DOHH2 (cell line): ENCODE measurements around the gene RRP1.

Experiments used
- H3F3A ChIP-seq: fragments of 200-600 bp; sonication (generic), shearing (Covaris generic); 2 replicates; pipeline ENCODE4 v1.6.0; 2016; ENCODE audit warnings: antibody characterized with exemption, mild to moderate bottlenecking; ENCODE audit not compliant: control insufficient read depth, insufficient read depth
- H3K27ac ChIP-seq: fragments of 200-600 bp; sonication (generic); 2 replicates; pipeline ENCODE4 v1.5.1; 2014; ENCODE audit warnings: low read depth, mild to moderate bottlenecking, low read length, moderate library complexity
- H3K27me3 ChIP-seq: fragments of 200-600 bp; sonication (generic); 2 replicates; pipeline ENCODE4 v1.6.1; 2014; ENCODE audit warnings: mild to moderate bottlenecking, low read length, mixed read lengths; ENCODE audit not compliant: control insufficient read depth
- H3K36me3 ChIP-seq: fragments of 200-600 bp; sonication (generic); 2 replicates; pipeline ENCODE4 v1.6.1; 2014; ENCODE audit warnings: mild to moderate bottlenecking, low read length, moderate library complexity, mixed read lengths; ENCODE audit not compliant: control insufficient read depth
- H3K4me1 ChIP-seq: fragments of 200-600 bp; sonication (generic); 2 replicates; pipeline ENCODE4 v1.6.1; 2014; ENCODE audit warnings: mild to moderate bottlenecking, low read length, mixed read lengths; ENCODE audit not compliant: control insufficient read depth
- H3K4me2 ChIP-seq: fragments of 200-600 bp; sonication (generic); 2 replicates; pipeline ENCODE4 v1.6.0; 2014; ENCODE audit warnings: mild to moderate bottlenecking, low read length, moderate library complexity
- H3K4me3 ChIP-seq: fragments of 200-600 bp; sonication (generic); 2 replicates; pipeline ENCODE4 v1.5.1; 2014; ENCODE audit warnings: mild to moderate bottlenecking, low read length, mixed read lengths
- H3K79me2 ChIP-seq: fragments of 200-600 bp; sonication (generic); 2 replicates; pipeline ENCODE4 v1.6.1; 2014; ENCODE audit warnings: mild to moderate bottlenecking, low read length, mixed read lengths; ENCODE audit not compliant: control insufficient read depth
- H3K9me2 ChIP-seq: fragments of 200-600 bp; sonication (generic); replicated peaks from 2 replicates; pipeline ENCODE4 v1.6.1; 2014; ENCODE audit warnings: mild to moderate bottlenecking, low read length, mixed read lengths; ENCODE audit not compliant: control insufficient read depth
- H3K9me3 ChIP-seq: fragments of 200-600 bp; sonication (generic); 2 replicates; pipeline ENCODE4 v1.6.1; 2014; ENCODE audit warnings: antibody characterized with exemption, low read length, mixed read lengths; ENCODE audit not compliant: control insufficient read depth, insufficient read depth
- H4K20me1 ChIP-seq: fragments of 200-600 bp; sonication (generic); 2 replicates; pipeline ENCODE4 v1.6.0; 2014; ENCODE audit warnings: low read depth, mild to moderate bottlenecking, antibody characterized with exemption, low read length, moderate library complexity; ENCODE audit not compliant: control insufficient read depth, insufficient read depth
- EZH2phosphoT487 ChIP-seq: fragments of 200-600 bp; sonication (generic); IDR thresholded peaks from 2 replicates; pipeline ENCODE4 v1.6.1; 2017; ENCODE audit warnings: borderline replicate concordance, mild to moderate bottlenecking, antibody characterized with exemption, low read length, moderate library complexity, mixed read lengths
- TF ChIP-seq, protein P1 (sequence below): fragments of 200-600 bp; sonication (generic); IDR thresholded peaks from one replicate; pipeline ENCODE4 v1.5.1; 2014; ENCODE audit warnings: antibody characterized with exemption, mild to moderate bottlenecking, low read depth, low read length; ENCODE audit not compliant: poor library complexity, severe bottlenecking

Gene RRP1

DNA sequence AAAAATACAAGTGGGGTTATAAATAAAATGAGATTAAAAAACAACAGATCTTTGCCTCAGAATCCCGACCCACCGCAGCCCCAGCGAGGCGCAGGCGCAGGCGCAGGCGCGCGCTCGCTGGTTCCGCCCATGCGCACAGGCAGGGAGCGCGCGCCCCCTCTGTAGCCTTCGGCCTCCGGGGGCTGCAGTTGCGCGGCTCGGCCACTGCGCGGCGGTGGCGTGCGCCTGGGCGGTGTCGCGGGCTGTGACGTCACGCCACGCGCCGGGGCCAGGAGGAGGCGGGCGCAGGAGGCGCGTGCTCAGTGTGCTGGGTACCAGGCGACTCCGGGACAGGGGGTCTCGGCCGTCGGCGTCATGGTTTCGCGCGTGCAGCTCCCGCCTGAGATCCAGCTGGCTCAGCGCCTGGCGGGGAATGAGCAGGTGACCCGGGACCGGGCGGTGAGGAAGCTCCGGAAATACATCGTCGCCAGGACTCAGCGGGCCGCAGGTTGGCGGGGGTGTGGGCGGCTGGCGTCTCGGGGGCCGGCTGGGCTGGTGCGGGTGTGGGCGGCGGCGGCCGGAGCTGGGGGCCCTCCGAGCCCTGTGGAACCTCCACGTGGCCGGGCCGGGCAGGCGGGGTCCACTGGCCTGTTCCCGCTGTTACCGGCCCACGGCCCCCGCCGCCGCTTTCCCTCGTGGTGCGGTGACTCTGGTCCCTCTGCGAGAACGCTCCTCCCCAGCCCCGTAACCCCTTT lies at the start of gene RRP1:
RRP1 (plus strand) TSS at position 302 of the 734 bp plus-strand sequence; CDS start at position 355, 53 bp downstream.
- peaks cover 23% of the 10 kb centered on the region for H3K4me1 ChIP-seq
- peaks cover 4% of the 10 kb centered on the region; the same call in 1 of the 2 replicates for H4K20me1 ChIP-seq
- H3K4me3 ChIP-seq = peak within 1 kb of the TSS; percentile 100
- no peaks in the 10 kb centered on the region for H3F3A ChIP-seq
- peak within 1 kb of the TSS; percentile 67 for H3K27ac ChIP-seq
- H3K79me2 ChIP-seq = peaks cover 51% of the 10 kb centered on the region
- no peak for TF ChIP-seq EZH2phosphoT487
- TF ChIP-seq, protein P1, sequence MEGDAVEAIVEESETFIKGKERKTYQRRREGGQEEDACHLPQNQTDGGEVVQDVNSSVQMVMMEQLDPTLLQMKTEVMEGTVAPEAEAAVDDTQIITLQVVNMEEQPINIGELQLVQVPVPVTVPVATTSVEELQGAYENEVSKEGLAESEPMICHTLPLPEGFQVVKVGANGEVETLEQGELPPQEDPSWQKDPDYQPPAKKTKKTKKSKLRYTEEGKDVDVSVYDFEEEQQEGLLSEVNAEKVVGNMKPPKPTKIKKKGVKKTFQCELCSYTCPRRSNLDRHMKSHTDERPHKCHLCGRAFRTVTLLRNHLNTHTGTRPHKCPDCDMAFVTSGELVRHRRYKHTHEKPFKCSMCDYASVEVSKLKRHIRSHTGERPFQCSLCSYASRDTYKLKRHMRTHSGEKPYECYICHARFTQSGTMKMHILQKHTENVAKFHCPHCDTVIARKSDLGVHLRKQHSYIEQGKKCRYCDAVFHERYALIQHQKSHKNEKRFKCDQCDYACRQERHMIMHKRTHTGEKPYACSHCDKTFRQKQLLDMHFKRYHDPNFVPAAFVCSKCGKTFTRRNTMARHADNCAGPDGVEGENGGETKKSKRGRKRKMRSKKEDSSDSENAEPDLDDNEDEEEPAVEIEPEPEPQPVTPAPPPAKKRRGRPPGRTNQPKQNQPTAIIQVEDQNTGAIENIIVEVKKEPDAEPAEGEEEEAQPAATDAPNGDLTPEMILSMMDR = peak; percentile 81
- no peaks in the 10 kb centered on the region for H3K9me3 ChIP-seq
- peaks cover 51% of the 10 kb centered on the region for H3K36me3 ChIP-seq
- H3K27me3 ChIP-seq = no peaks in the 10 kb centered on the region
- peak within 1 kb of the TSS; percentile 99 for H3K4me2 ChIP-seq
- H3K9me2 ChIP-seq = no peaks in the 10 kb centered on the region

DNA sequence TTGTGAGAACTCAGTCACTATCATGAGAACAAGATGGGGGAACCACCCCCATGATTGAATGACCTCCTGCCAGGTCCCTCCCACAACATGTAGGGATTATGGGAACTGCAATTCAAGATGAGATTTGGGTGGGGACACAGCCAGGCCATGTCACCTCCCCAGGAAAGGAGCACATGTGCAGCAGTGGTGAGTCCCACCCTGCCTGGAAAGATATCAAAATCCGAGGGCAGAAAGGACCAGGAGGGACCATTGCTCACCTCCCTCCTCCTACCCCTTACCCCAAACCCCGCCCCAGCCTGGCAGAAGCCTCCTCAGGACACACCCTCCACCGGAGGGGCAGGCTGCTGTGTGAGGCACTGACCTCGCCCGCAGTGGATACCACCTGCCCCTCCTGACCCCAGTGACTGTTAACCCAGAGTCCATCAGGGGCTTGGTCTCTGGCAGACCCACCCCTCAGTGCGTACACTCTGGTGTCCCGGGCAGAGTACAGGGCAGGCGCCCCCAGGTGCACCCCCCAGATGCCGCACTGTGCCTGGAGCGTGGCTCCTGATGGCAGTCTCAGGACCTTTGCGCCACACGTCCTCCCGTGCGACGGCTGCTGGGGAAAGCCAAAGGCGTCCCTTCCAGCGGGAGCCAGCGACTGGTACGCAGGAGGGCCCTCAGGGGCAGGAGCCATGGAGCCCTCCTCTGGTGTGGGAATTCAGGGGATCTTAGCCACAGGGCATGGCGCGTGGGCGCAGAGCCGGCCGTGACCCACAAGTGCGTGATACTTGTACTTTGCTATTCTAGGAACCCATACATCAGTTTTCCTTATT lies 49.5 kb upstream of the RRP1 start:
- H4K20me1 ChIP-seq = no peaks in the 10 kb centered on the region

DNA sequence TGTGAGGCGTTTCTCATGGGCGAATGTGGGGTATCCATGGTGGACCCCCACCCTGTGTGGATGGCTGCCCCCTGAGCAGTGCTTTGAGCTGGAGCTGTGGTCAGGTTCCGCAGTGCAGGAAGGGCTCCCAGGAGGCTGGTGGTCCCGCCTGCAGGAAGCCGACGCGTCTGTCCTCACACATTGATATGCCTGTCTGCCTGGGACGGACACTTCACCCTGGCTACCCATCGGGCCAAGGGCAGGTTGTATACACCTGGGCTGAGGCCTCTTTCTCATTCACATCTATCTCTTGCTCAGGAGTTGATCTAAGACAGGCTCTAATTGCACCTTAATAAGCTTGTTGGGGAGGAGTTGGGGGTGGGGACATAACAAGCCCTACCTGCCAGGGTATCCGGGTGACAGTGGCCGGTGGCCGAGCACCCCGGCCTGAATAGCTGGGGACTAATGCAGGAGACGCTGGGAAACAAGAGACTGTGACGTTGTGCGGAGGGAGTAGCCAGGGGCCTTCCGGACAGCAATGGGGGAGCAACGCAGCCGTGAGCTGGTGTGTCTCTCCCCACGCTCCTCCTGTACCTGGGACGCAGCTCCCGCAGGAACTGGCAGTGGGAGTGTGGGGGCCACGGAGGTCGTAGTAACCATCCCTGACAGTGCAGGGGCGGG lies 48.8 kb upstream of the RRP1 start:
- Histone ChIP-seq H3K4me3 (no peak overlapping the region), H3F3A (no peaks in the 10 kb centered on the region), H3K36me3 (peaks cover 7% of the 10 kb centered on the region), H4K20me1 (no peaks in the 10 kb centered on the region), H3K27ac (no peak overlapping the region), H3K9me3 (no peaks in the 10 kb centered on the region), H3K9me2 (no peaks in the 10 kb centered on the region), H3K4me1 (no peaks in the 10 kb centered on the region), H3K4me2 (no peak overlapping the region), H3K27me3 (no peaks in the 10 kb centered on the region), H3K79me2 (no peaks in the 10 kb centered on the region)
- no peak for TF ChIP-seq EZH2phosphoT487
- TF ChIP-seq, protein P1 = no peak

More for the DNA sequence above, 49.5 kb upstream of the RRP1 start:
- no peaks in the 10 kb centered on the region for H3K79me2 ChIP-seq
- H3K4me1 ChIP-seq = no peaks in the 10 kb centered on the region
- H3F3A ChIP-seq = no peaks in the 10 kb centered on the region
- H3K9me2 ChIP-seq = no peaks in the 10 kb centered on the region
- H3K9me3 ChIP-seq = no peaks in the 10 kb centered on the region
- no peak for TF ChIP-seq EZH2phosphoT487
- TF ChIP-seq, protein P1 = no peak
- no peaks in the 10 kb centered on the region for H3K27me3 ChIP-seq
- no peak overlapping the region for H3K4me3 ChIP-seq
- peaks cover 6% of the 10 kb centered on the region for H3K36me3 ChIP-seq
- no peak overlapping the region for H3K27ac ChIP-seq
- H3K4me2 ChIP-seq = no peak overlapping the region
